ENCODE results near the gene LRRC8B.

GRCh38 chr1:89640440-89640839 is 115.8 kb downstream of the LRRC8B start:
- TF ChIP-seq CTCF (IDR thresholded peaks at IDR 0.05; ENCODE audit: poor library complexity) = no peak
- no peak for TF ChIP-seq EZH2 (IDR thresholded peaks at IDR 0.05; ENCODE audit: borderline replicate concordance)
- TF ChIP-seq EZH2phosphoT487 (IDR thresholded peaks at IDR 0.05; ENCODE audit: low read depth, severe bottlenecking, unreplicated experiment) = no peak

Data from hepatocyte (in vitro differentiated cells).